ENCODE data around the gene PDLIM4. TPM values are rescaled to one million over a fixed set of nuclear protein-coding genes. Genes with fewer than 3 reads are reported as not detected.

Gene PDLIM4
- total RNA-seq, 1 donor from 2014 or later = 146 TPM

DNA sequence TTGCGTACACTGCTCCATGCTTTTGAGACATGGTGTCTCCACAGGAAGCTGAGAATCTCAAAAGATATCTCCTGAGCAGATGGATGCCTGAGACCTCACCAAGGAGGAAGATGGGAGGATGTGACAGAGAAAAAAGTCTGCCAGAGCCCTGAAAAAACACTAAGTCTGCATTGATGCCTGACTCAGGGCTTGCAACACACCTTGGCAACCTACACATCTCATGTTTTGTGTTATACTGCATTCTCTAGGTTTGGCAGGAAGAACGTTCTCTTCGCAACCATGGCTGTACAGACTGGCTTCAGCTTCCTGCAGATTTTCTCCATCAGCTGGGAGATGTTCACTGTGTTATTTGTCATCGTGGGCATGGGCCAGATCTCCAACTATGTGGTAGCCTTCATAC, 55.9 kb downstream of the PDLIM4 start:
- TF ChIP-seq, protein P1, sequence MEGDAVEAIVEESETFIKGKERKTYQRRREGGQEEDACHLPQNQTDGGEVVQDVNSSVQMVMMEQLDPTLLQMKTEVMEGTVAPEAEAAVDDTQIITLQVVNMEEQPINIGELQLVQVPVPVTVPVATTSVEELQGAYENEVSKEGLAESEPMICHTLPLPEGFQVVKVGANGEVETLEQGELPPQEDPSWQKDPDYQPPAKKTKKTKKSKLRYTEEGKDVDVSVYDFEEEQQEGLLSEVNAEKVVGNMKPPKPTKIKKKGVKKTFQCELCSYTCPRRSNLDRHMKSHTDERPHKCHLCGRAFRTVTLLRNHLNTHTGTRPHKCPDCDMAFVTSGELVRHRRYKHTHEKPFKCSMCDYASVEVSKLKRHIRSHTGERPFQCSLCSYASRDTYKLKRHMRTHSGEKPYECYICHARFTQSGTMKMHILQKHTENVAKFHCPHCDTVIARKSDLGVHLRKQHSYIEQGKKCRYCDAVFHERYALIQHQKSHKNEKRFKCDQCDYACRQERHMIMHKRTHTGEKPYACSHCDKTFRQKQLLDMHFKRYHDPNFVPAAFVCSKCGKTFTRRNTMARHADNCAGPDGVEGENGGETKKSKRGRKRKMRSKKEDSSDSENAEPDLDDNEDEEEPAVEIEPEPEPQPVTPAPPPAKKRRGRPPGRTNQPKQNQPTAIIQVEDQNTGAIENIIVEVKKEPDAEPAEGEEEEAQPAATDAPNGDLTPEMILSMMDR (IDR thresholded peaks at IDR 0.05; ENCODE audit: insufficient read depth, low read length, poor library complexity, severe bottlenecking) = no peak
- H3K36me3 ChIP-seq (ENCODE audit: control insufficient read depth, insufficient read depth, low read length) = no peaks in the 10 kb centered on the region
- H3K27me3 ChIP-seq (ENCODE audit: control insufficient read depth, insufficient read depth, low read length) = no peaks in the 10 kb centered on the region
- DNase-seq (ENCODE audit: low read depth) = no peak
- H3K4me3 ChIP-seq (ENCODE audit: low read depth, low read length) = no peak overlapping the region

DNA sequence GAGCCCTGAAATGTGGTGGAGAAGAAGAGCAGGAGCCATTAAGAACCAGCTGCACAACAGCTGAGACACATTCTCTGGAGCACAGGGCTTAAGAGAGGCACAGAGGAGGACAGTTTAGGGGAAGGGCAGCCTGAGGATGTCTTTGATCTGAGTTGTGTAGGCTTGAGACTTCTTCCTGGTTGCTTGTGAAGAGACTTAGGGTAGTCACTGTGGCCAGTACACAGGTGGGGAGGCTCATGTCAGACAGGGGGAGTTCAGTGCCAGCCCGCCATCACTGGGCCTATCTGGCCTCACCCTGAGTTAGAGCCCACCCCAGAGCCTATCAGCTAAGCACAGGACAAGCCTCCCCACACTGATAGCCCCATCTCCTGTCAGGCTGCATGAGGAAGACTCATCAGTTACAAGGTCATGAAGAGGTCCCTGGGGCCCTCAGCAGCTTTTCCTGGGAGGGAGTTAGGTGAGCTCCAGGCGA, 56.5 kb downstream of the PDLIM4 start:
- Histone ChIP-seq H3K4me3 (ENCODE audit: low read depth, low read length) (no peak overlapping the region), H3K27me3 (ENCODE audit: control insufficient read depth, insufficient read depth, low read length) (no peaks in the 10 kb centered on the region), H3K36me3 (ENCODE audit: control insufficient read depth, insufficient read depth, low read length) (no peaks in the 10 kb centered on the region)
- TF ChIP-seq, protein P1 (IDR thresholded peaks at IDR 0.05; ENCODE audit: insufficient read depth, low read length, poor library complexity, severe bottlenecking) = no peak
- no peak for DNase-seq (ENCODE audit: low read depth)

GRCh38 chr5:132315529-132316067, 58.1 kb downstream of the PDLIM4 start:
- no peaks in the 10 kb centered on the region for H3K36me3 ChIP-seq (ENCODE audit: control insufficient read depth, insufficient read depth, low read length)
- TF ChIP-seq, protein P1 (IDR thresholded peaks at IDR 0.05; ENCODE audit: insufficient read depth, low read length, poor library complexity, severe bottlenecking) = no peak
- no peak for DNase-seq (ENCODE audit: low read depth)
- H3K27me3 ChIP-seq (ENCODE audit: control insufficient read depth, insufficient read depth, low read length) = no peaks in the 10 kb centered on the region
- H3K4me3 ChIP-seq (ENCODE audit: low read depth, low read length) = no peak overlapping the region

DNA sequence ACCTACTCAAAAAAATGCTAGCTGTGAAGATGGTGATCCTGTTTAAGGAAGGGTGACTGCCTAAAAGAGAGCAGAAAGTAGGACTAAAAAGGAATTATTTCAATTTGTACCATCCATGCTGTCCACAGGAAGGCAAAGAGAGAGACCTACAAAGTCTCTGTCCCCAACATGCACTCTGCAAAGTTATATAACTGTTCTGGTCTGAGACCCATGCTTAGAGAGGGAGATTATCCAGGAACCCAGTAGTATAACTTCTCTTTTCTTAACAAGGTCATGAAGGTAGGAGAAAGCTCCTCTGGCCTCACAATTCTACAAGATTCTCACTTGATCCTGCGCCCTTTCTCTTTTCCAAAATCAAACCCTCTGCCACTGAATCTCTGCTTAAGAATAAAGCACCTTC, 62.5 kb downstream of the PDLIM4 start:
- H3K36me3 ChIP-seq (ENCODE audit: control insufficient read depth, insufficient read depth, low read length) = no peaks in the 10 kb centered on the region
- TF ChIP-seq, protein P1 (IDR thresholded peaks at IDR 0.05; ENCODE audit: insufficient read depth, low read length, poor library complexity, severe bottlenecking) = no peak
- H3K4me3 ChIP-seq (ENCODE audit: low read depth, low read length) = no peak overlapping the region
- no peak for DNase-seq (ENCODE audit: low read depth)
- no peaks in the 10 kb centered on the region for H3K27me3 ChIP-seq (ENCODE audit: control insufficient read depth, insufficient read depth, low read length)

- no peak for DNase-seq (ENCODE audit: low read depth)
- Histone ChIP-seq H3K36me3 (ENCODE audit: control insufficient read depth, insufficient read depth, low read length) (no peaks in the 10 kb centered on the region), H3K27me3 (ENCODE audit: control insufficient read depth, insufficient read depth, low read length) (no peaks in the 10 kb centered on the region), H3K4me3 (ENCODE audit: low read depth, low read length) (no peak overlapping the region)
- TF ChIP-seq, protein P1 (IDR thresholded peaks at IDR 0.05; ENCODE audit: insufficient read depth, low read length, poor library complexity, severe bottlenecking) = no peak
Observed at GRCh38 chr5:132321109-132321721, 63.7 kb downstream of the PDLIM4 start.

DNA sequence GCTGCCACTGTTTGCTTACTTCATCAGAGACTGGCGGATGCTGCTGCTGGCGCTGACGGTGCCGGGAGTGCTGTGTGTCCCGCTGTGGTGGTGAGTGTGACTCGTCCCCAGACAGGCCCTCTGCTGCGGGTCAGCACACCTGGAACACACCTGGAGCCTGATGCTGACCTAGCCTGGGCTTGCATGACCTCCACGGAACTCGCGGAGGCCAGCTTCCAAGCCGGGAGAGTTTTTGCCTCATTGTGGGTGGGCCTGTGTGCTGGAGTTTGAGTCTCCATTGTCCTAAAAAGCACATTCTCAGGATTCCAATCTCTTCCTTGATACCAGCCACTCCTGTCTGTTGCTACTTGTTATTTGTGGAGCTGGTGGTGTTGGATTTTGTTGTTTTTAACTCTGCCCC, 64.8 kb downstream of the PDLIM4 start:
- no peak for DNase-seq (ENCODE audit: low read depth)
- Histone ChIP-seq H3K36me3 (ENCODE audit: control insufficient read depth, insufficient read depth, low read length) (no peaks in the 10 kb centered on the region), H3K27me3 (ENCODE audit: control insufficient read depth, insufficient read depth, low read length) (no peaks in the 10 kb centered on the region), H3K4me3 (ENCODE audit: low read depth, low read length) (no peak overlapping the region)
- TF ChIP-seq, protein P1 (IDR thresholded peaks at IDR 0.05; ENCODE audit: insufficient read depth, low read length, poor library complexity, severe bottlenecking) = no peak
